HepG2 (cell line): ENCODE measurements around the gene PCDHB15. TPM values are rescaled to one million over a fixed set of nuclear protein-coding genes. Genes with fewer than 3 reads are reported as not detected.

Experiments
- ATAC-seq: fragments of 200-7000 bp; cut with Tn5 transposase; 3 replicates; pipeline ENCODE4 v1.9.1; 2020; ENCODE audit warnings: mild to moderate bottlenecking, moderate library complexity
- BruUV-seq: library from RNA; stranded (reverse); fragments of 400-500 nt; replicated peaks from 2 replicates; lab custom pipeline; 2021; lab: Mats Ljungman, UMichigan
- CTCF ChIA-PET: fragments of 300-600 bp; formaldehyde crosslinking; extraction: SDS; loops from one replicate; lab custom pipeline; 2021; ENCODE audit warnings: low total read pairs, inconsistent platforms, low intra/inter-chr PET ratio; lab: Yijun Ruan, JAX
- POLR2A ChIA-PET: fragments of 350-600 bp; sonication (Branson Sonifier 250); formaldehyde crosslinking; loops from one replicate; lab custom pipeline; 2020; ENCODE audit warnings: antibody characterized with exemption, inconsistent platforms; lab: Yijun Ruan, JAX
- DNase-seq: peaks from one replicate; pipeline ENCODE4 v3.0.0-alpha.2; 2015; ENCODE audit warnings: low spot score
- FAIRE-seq: peaks from 3 replicates; lab custom pipeline; 2011; peaks lifted over from hg19 to GRCh38; lab: Jason Lieb, UNC
- H2AFZ ChIP-seq: one replicate; pipeline ENCODE4 v1.6.1; 2011; ENCODE audit warnings: low read length, inconsistent platforms
- H3K27ac ChIP-seq: fragments of 300-600 bp; 3 replicates; pipeline ENCODE4 v1.8.0; 2011; ENCODE audit warnings: mixed run types, mild to moderate bottlenecking, mixed read lengths, low read length, inconsistent platforms; ENCODE audit not compliant: insufficient read depth; ENCODE audit errors: extremely low read length
- H3K27me3 ChIP-seq, 2 experiments: fragments of 200-600 bp in 1 of 2; 2 replicates in 1 of 2; 3 replicates in 1 of 2; pipeline versions ENCODE4 v1.6.0 to v1.8.0; 2011; ENCODE audit warnings: low read length in 2 of 2, mild to moderate bottlenecking in 2 of 2, moderate library complexity in 2 of 2, inconsistent platforms in 1 of 2; ENCODE audit not compliant: insufficient read depth in 2 of 2, control insufficient read depth in 1 of 2
- H3K36me3 ChIP-seq, 2 experiments: fragments of 200-600 bp in 1 of 2; replicated peaks in 1 of 2; 2 replicates in 1 of 2; 3 replicates in 1 of 2; pipeline versions ENCODE4 v1.5.1 to v1.8.0; 2011; ENCODE audit warnings: low read length in 2 of 2, inconsistent platforms in 1 of 2; ENCODE audit not compliant: insufficient read depth in 2 of 2, control insufficient read depth in 1 of 2
- H3K4me1 ChIP-seq: 2 replicates; pipeline ENCODE4 v1.5.1; 2012; ENCODE audit warnings: low read length, inconsistent platforms; ENCODE audit not compliant: insufficient read depth
- H3K4me2 ChIP-seq: 2 replicates; pipeline ENCODE4 v1.6.0; 2011; ENCODE audit warnings: low read depth, low read length, inconsistent platforms
- H3K4me3 ChIP-seq, 3 experiments: fragments of 200-600 bp in 1 of 3; sonication (generic), shearing (Covaris generic) in 1 of 3; replicated peaks in 1 of 3; 2 replicates each; pipeline ENCODE4 v1.5.1; 2011 to 2016; ENCODE audit warnings: low read length in 3 of 3, inconsistent platforms in 2 of 3, low read depth in 2 of 3, mild to moderate bottlenecking in 2 of 3, control low read depth in 1 of 3, mixed read lengths in 1 of 3; ENCODE audit not compliant: insufficient read depth in 1 of 3
- H3K79me2 ChIP-seq: one replicate; pipeline ENCODE4 v1.6.1; 2011; ENCODE audit warnings: low read length, inconsistent platforms; ENCODE audit not compliant: insufficient read depth
- H3K9ac ChIP-seq: 2 replicates; pipeline ENCODE4 v1.6.0; 2011; ENCODE audit warnings: mild to moderate bottlenecking, low read depth, low read length, inconsistent platforms; ENCODE audit not compliant: insufficient read depth
- H3K9me3 ChIP-seq: 2 replicates; pipeline ENCODE4 v1.5.1; 2012; ENCODE audit warnings: mild to moderate bottlenecking, low read length
- H4K20me1 ChIP-seq: 2 replicates; pipeline ENCODE4 v1.6.0; 2011; ENCODE audit warnings: inconsistent platforms, mild to moderate bottlenecking, low read length, moderate library complexity; ENCODE audit not compliant: insufficient read depth
- CBFB ChIP-seq: sonication (generic); formaldehyde crosslinking; IDR thresholded peaks from 2 replicates; pipeline ENCODE4 v1.4.0; 2020; ENCODE audit warnings: missing genetic modification reagents
- EP300 ChIP-seq, 3 experiments: sonication (generic) in 1 of 3; formaldehyde crosslinking in 1 of 3; IDR thresholded peaks; 2 replicates each; pipeline versions ENCODE4 v1.5.1 to v1.6.1; 2011 to 2020; ENCODE audit warnings: low read depth in 2 of 3, low read length in 2 of 3, borderline replicate concordance in 1 of 3, improper control_type of control experiment in 1 of 3, mild to moderate bottlenecking in 1 of 3, missing genetic modification reagents in 1 of 3, moderate library complexity in 1 of 3
- LRRFIP1 ChIP-seq: sonication (generic); formaldehyde crosslinking; conservative IDR thresholded peaks from 2 replicates; pipeline ENCODE4 v1.4.0; 2020; ENCODE audit warnings: missing genetic modification reagents
- NR2C2 ChIP-seq: sonication (generic); formaldehyde crosslinking; IDR thresholded peaks from 2 replicates; pipeline ENCODE4 v1.4.0; 2020; ENCODE audit warnings: missing genetic modification reagents, mild to moderate bottlenecking, moderate library complexity, borderline replicate concordance
- PREB ChIP-seq: sonication (generic); formaldehyde crosslinking; IDR thresholded peaks from 2 replicates; pipeline ENCODE4 v1.4.0; 2020; ENCODE audit warnings: missing genetic modification reagents
- SNAPC2 ChIP-seq: sonication (generic); formaldehyde crosslinking; IDR thresholded peaks from 2 replicates; pipeline ENCODE4 v1.8.1; 2022; ENCODE audit warnings: mild to moderate bottlenecking, missing genetic modification reagents
- TERF1 ChIP-seq: sonication (generic); formaldehyde crosslinking; IDR thresholded peaks from 2 replicates; pipeline ENCODE4 v1.8.0; 2022; ENCODE audit warnings: mild to moderate bottlenecking, missing genetic modification reagents, moderate library complexity
- ZNF354B ChIP-seq: sonication (generic); formaldehyde crosslinking; IDR thresholded peaks from 2 replicates; pipeline ENCODE4 v1.8.0; 2022; ENCODE audit warnings: mild to moderate bottlenecking, missing genetic modification reagents
- ZNF615 ChIP-seq: sonication (generic); formaldehyde crosslinking; IDR thresholded peaks from 2 replicates; pipeline ENCODE4 v1.5.0; 2020; ENCODE audit warnings: mild to moderate bottlenecking, missing genetic modification reagents, borderline replicate concordance
- in situ Hi-C: cut with HindIII; loops from 2 replicates; pipeline ENCODE4 v1.10.0; 2017; ENCODE audit warnings: low pct_unique_long_range_greater_than_20kb; ENCODE audit not compliant: extremely low pct_ligation_motif_present
- intact Hi-C: fragments of 100-400 bp; cut with micrococcal nuclease; formaldehyde crosslinking; loops from one replicate; pipeline ENCODE4 v1.10.0; 2022; ENCODE audit not compliant: unreplicated experiment
- polyA plus RNA-seq, 8 experiments: library from polyadenylated mRNA; depleted of rRNA in 3 of 8; stranded (reverse) in 7 of 8; unstranded in 1 of 8; fragments of >200 nt; fragmentation: Illumina TruSeq in 4 of 8; extraction: Trizol in 4 of 8; gene quantifications; 2 replicates each; pipeline versions ENCODE4 v1.2.1 to v1.2.3, GENCODE V29; 2011 to 2016; ENCODE audit warnings: low read depth in 4 of 8, missing spikeins in 1 of 8, mixed read lengths in 1 of 8; ENCODE audit not compliant: insufficient read depth in 1 of 8
- total RNA-seq, 5 experiments: library from RNA; depleted of rRNA; stranded (reverse); fragments of >200 nt; fragmentation: Illumina TruSeq; extraction: Trizol; gene quantifications; 2 replicates each; pipeline ENCODE4 v1.2.3, GENCODE V29; 2016; ENCODE audit warnings: low read depth in 1 of 5

PCDHB15 gene
- total and polyA plus RNA-seq, 2 of the 13 experiments (the other 11 are each of a cell fraction or from before 2014, with no cell fraction given), result 0.22 to 0.26 TPM

- Histone ChIP-seq H2AFZ (no peak overlapping the region), H3K27ac (no peak overlapping the region), H3K4me3 (no peak overlapping the region), H3K4me2 (no peak overlapping the region), H3K36me3 (no peaks in the 10 kb centered on the region), H3K9me3 (peaks cover 94% of the 10 kb centered on the region), H3K27me3 (no peaks in the 10 kb centered on the region; a peak in 1 of 5 replicates), H3K79me2 (no peaks in the 10 kb centered on the region), H3K9ac (no peak overlapping the region), H3K4me1 (no peaks in the 10 kb centered on the region), H4K20me1 (no peaks in the 10 kb centered on the region)
- no peak for DNase-seq
- no peak for FAIRE-seq
- ChIA-PET POLR2A (no interaction called here), CTCF (no interaction called here)
- intact Hi-C loops, result no loop called here
- ATAC-seq, result no peak
- BruUV-seq, result no TSS peak
- TF ChIP-seq EP300 (IDR thresholded peaks at IDR 0.05; ENCODE audit: low read depth in 2 of 2, low read length in 2 of 2) (no peak), EP300 (CRISPR knock-in tag; IDR thresholded peaks at IDR 0.05; ENCODE audit: borderline replicate concordance) (no peak), LRRFIP1 (CRISPR knock-in tag) (no peak), ZNF615 (CRISPR knock-in tag) (no peak), ZNF354B (no peak), SNAPC2 (CRISPR knock-in tag) (no peak), TERF1 (CRISPR knock-in tag) (no peak), PREB (no peak), NR2C2 (CRISPR knock-in tag) (no peak), CBFB (CRISPR knock-in tag) (no peak)
- in situ Hi-C loops, result loop anchor here (25.0 kb wide), 1 partner anchor 496 kb away; no protein-coding TSS in a partner anchor
Observed at GRCh38 chr5:141258464-141258863, 13.3 kb downstream of the PCDHB15 start.
